Superior temporal gyrus (tissue), 1 donor: ENCODE results near the gene CELA1.
"Not testable (repeated sequence)": the region's sequence is repeated elsewhere in the genome, so short reads cannot be mapped to it uniquely, and the experiment has no call there.

ENCODE experiments used
- DNase-seq: peaks from one replicate; pipeline ENCODE4 v3.0.0-alpha.2; 2016; ENCODE audit errors: extremely low spot score

CELA1 gene

DNA sequence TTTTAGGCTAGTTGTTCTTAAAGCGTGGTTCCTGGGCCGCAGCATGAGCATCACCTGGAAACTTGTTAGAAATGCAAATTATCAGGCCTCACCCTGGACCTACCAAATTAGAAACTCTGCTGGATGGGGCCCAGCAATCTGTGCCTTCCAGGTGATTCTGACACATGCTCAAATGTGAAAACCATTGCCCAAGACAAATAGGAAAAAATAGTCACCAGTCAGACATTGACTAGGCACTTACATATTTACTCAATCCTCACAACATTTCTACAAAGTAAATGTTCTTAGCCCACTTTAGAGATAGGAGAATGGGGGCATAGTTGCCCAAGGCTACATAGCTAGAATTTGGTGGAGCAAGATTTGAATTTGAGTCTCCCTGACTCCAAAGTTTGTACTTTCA is 3.3 kb downstream of the CELA1 start:
- no peak for DNase-seq

DNA sequence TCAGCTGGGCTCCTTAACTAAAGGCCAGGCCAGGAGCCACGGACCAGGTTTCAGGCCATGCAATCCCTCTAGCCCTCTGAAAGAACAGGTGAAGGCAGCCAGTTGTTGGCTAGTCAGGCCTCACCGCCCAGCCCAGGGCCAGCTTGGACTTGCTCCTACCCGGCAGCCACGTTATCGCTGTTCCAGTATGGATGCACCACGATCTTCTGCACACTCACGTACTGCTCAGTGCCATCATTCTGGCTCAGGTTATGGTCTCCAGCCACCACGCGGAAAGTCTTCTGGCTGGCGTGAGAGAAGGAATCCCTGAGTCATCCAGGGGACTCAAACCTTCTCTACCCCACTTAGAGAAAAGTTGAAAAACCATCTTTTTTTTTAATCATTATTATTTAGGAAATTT is 4.1 kb downstream of the CELA1 start:
- DNase-seq: no peak

DNA sequence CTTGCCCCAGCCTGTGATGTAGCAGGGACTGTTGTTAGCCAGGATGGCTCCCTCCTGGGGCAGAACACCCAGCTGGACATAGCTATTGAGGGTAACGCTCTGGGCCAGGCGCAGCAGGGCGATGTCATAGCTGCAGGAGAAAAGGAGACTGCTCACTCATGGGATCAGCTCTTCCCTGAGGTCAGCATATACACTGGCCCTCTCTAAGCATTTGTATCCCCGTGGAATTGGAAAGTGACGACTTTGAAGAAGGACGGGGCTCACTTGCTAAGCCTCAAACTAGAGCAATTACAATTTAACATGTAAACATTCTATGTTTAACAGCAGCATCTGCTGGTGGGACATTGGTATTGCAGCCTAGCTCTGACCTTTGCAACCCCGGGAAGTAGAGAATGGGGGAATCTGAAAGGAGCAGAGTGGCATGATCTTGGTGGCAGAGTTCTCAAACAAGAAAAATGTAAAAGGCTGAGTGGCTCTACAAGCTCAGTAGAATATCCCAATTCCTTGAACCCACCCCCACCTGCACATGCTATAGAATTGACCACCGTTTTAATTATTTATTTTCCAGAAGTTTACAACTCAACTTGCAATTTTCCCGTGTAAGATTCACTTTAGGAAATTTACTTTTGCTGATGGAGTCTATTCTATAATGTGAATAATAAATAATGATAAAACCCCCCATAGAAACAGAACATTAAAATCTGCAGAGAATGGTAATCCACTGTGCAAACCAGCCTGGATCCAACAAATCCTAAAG is 5.0 kb downstream of the CELA1 start:
- peak; percentile 95 for DNase-seq

DNA sequence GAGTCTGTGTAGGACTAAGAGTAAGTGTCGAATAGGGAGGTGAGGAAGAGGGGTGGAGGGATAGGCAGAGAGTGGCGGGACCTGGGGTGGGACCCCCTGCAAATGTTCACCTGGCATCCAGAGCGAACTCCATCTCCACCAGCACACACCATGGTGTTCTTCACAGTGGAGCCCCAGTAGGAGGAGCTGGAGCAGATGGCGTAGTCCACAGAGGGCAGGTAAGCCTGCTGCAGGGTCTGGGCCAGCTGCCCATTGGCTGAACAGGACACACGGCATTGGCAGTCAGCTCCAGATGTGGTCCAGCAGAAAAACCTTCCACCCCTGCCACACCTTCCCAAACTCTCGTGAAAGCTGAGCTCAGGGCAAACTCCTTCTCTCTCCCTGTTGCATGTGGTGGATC is 6.7 kb downstream of the CELA1 start:
- no peak for DNase-seq

DNA sequence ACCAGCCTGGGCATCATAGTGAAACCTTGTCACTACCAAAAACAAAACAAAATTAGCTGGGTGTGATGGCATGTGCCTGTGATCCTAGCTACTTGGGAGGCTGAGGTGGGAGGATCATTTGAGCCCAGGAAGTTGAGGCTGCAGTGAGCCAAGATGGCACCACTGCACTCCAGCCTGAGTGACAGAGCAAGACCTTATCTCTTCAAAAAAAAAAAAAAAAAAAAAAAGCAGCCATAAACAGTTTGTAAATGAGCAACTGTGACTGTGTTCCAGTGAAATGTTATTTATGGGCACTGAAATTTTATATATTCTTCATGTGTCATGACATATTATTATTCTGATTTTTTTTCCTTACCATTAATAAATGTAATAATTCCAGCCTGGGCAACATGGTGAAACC is 9.1 kb downstream of the CELA1 start:
- not testable (repeated sequence) for DNase-seq

DNA sequence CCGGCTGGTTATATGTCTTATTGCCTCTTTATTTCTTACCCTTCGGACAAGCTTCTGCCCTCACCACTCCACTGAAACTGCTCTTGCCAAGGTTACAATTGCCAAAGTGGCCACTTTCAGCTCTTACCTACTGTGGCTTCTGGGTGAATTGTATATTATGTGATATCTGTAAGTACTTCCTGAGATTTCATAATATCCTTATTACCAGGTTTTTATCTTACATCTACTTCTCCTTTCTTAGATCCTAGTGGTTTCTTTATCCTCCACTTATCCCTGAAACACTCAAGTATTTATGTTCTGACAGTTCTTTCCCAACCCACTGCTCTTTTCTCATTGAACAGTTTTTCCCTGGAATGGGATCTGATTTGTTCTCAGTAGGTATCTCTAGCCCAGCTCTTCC is 10.5 kb downstream of the CELA1 start:
- DNase-seq: no peak

DNA sequence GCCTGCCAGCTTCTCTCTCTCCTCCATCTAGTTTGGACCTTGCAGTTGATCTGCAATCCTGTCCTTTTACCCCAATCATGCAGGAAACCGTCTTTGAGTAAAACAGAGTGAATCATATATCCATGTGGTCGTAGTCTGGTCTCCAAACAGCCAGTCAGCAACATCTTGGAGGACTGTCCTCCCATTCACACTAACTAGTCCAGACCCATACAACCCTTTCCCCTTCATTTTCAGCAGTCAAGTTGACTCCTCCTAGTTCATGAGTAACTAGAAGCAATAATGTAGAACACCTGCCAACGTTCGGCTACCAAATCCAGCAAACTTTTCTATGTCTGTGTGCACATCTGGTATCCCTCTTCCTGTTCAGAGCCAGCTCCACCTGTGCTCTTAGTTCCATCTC is 11.7 kb downstream of the CELA1 start:
- DNase-seq: no peak

DNA sequence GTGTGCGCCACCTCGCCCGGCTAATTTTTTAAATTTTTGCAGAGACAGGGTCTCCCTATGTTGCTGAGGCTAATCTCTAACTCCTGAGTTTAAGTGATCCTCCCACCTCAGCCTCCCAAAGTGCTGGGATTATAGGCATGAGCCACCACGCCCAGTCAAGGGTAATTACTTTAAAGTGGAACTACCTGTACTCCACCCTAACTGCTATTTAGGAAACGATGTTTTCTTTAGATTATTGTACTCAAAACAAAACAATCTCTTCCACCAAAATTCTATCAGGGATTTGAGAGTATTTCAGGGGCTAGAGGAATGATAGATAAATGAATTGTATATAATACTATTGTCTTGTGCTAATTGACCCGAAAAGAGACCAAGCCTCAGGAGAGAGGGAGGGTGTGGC is 12.9 kb downstream of the CELA1 start:
- no peak for DNase-seq

DNA sequence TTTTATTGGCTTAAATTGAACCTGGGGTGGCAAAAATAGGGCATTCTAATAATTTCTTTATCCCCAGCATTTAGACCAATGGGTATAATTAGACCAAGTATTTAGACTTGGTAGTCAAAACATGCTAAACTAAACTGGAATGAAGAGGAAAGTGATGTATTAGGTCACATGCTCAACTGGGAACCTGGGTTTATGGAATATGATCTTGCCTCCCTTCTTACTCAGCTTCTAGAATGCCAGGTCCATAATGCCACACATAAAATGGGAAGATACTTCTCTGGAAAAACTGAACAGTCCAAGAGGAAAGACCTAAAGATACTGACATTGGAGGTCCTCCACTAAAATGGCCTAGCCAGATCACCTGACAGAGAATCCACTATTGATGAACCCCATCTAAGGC is 16.3 kb downstream of the CELA1 start:
- no peak for DNase-seq

DNA sequence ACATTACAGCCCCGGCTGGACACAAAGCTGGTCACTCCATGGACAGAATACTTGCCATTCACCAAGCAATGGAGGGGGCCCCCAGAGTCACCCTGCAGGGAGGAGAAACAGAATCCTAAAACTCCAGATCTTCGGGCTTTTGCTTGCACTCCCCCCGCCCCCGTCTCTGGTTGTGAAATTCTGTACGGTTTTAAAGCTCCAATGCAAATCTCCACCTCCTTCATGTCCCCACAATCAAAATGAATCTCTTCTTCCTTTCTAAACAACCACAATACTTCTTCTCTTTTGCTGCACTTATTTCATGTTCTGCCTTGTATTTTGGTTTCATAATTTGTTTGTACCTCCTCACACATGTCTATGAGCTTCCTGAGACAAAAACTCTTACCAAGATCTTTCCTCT is 16.7 kb downstream of the CELA1 start:
- DNase-seq: no peak

DNA sequence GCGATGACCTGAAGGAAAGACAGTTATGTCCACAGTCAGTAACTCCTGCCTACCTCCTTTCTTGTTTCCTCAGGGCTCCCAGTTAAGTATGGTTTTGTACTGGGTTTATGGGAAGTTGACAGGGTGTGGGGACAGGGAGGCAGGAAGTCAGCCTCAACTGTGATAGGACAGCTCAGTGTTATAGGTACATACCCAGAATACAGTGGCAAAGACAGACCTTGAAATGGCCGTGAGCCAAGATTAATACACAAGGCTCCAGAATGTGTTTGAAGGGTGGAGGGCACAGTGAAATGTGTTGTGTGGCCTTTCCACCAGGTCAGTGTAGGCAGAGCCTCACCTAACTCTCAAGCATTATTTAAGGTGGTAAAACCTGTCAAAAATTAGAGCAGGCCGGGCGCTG is 17.9 kb downstream of the CELA1 start:
- DNase-seq: no peak

DNA sequence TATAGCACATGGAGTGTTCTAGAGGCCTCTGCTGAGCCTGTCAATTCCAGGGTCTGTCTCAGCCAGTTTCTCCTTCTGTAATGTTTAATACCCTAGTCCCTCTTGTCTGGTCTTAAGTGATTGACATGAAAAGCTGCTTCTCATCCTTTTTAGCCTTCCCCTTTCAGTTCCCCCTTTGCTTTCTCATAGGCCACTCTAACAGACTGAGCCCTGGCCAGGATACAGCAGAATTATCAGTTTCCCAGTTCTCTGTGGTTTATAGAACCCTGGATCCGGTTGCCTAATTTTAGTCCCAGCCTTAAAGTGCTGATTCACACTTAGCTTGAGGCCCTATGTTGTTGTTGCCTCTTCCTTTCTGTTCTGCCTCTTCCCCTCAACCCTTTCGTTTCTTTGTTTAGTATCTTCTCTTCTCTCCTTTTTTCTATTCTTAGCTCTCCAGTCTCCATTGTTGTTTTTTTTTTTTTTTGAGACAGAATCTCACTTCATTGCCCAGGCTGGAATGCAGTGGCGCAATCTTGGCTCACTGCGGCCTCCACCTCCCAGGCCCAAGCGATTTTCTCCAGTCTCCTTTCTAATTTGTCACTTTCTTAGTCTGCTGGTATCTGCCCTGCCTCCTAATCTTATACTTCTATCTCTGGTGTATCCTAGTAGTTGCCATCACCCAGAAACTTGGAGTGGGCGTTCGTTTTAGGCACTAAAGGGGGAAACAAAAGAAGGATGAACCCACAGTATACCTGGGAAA is 19.6 kb downstream of the CELA1 start:
- peak; percentile 48 for DNase-seq

DNA sequence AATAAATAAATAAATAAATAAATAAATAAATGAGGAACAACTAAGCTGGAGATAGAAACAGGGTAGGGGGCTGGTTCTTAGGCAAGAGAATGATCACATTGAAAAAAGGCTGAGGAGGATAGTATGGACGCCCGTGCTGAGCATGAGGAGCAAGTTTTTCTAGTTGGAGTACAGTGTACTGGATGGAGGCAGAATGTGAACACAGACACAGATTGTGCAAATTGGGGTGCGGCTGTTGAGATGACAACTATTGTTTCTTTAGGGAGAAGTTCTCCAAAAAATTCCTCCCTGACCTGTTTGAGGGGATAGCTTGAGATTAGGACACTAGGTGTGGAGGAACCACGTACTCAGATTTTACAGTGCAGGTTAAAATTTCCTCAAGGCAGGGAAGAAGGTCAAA is 21.5 kb downstream of the CELA1 start:
- DNase-seq: no peak

DNA sequence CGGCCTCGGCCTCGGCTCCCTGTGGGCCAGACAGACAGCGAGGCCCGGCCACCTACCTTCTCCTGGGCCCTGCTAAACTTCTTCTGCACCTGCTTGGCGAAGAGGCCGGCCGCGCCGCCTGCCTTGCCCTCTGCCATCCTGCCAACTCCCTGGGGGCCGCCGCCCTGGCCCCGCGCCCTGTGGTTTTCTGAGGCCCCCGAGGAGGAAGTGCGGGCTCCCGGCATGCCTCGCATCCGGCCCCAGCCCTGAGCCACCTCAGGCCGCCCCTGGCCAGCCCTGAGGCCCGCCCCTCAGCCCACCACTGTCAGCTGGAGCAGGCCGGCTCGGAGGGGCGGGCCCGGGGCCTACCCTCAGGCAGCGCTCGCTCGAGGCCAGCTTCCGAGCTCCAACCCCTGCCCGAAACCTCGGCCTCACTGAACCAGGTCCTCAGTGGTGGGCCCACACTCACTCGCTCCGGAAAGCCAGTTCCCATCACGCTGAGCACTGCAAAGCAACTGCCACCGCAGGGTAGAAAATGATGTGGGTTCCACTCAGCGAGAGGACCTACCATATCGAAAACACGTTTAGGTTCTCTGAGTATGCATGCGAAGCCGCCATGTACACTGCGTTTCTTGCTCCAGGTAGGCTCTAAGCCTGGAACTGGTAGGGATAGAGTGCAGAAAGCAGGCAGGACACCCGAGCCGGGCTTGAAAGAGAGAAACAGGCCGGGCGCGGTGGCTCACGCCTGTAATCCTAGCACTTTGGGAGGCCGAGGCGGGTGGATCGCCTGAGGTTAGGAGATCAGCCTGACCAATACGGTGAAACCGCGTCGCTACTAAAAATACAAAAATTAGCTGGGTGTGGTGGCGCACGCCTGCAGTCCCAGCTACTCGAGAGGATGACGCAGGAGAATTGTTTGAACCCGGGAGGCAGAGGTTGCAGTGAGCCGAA is 22.2 kb downstream of the CELA1 start, which contains the start of gene BIN2:
Gene BIN2 (minus strand): TSS at position 209 of the 930 bp plus-strand sequence. CDS start 72 bp downstream, at position 137.
- DNase-seq: no peak

DNA sequence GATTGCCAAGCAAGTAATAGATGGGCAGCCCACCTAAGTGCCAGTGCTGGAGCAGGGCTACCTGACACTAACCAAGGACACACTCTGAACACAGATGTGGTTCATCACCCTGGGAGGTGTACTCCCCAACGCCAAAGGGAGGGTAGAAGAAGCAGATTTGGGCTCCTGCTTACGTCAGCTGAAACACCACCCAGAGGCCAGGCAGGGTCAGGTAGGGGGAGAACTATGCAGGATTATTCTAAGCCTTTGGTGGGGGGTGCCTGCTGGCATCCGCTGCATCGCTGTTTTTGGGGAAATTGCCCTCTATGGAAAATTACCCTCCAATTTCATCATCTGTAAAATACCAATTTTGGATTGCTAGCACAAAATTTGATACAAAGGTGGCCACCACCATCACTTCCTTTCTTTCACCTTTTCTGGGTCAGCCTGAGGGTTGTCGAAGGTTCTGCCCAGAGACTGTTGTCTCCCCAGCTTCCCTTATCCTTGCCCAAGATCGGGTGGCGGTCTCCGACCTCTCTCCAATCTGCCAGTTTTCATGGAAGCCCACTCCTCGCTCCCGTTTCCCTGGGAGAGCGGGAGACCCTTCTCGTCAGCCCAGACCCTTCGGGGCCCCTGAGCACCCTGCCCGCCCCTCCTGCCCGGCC is 23.0 kb downstream of the CELA1 start:
- no peak for DNase-seq

DNA sequence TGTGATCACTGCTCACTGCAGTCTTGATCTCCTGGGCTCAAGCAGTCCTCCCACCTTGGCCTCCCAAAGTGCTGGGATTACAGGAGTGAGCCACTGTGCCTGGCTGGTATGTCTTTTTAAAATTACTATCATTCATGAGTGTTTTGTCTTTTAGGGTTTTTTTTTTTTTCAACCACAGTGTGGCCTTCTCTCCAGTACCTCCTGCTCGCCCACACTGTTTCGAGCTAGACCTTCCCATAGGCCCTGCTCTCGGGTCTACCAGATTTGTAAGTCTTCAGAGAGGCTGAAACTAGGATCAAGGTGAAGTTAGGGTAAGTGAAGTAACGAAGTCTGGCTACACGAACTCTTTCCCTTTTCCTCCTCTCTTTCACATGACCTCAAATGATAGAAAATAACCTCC is 24.0 kb downstream of the CELA1 start:
- DNase-seq: no peak

DNA sequence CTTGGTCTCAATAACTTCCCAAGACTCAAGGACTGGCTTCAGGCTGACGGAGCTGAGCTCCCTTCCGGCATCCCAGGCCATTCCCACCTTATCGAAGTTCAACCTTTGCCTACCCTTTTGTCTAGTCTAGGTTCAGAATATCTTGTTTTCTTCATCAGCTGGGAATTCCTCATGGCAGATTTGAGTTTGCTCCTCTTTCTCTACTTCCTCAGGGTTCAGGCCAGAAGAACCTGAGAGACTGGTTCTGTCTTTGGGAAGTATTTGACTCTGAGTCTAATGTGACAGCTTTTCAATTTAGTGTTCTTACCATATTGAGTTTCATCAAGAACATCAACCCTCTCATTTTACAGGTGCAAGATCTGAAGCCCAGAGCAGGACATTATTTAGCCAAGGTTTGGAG is 24.6 kb downstream of the CELA1 start:
- no peak for DNase-seq

DNA sequence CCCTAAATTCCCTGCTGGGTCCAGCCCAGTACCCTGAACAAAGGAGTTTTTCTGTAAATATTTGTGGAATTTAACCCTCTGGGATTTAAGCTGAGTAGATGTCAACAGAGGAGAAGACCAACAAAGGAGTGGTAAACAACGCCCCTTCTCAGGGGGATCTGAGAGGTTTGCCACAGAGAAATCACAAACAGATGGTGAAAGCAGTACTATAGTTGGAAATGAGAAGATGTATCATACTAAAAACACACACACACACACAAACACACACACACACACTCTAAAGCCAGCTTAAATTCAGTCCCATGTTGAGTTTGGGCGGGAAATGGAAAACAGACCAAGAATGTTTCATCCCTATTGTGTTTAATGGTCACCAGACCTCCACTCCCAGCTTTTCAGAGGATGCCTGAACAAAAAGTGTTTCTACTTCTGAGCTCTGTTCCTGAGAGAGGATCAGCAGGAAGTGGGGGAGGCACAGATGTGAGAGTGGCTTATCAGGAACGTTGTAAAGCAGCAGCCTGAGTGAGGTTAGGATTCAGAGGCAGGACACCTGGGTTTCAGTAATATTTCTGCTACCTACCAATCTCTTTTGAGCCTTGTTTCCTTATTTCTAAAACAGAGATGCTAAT is 25.7 kb downstream of the CELA1 start:
- DNase-seq: no peak

DNA sequence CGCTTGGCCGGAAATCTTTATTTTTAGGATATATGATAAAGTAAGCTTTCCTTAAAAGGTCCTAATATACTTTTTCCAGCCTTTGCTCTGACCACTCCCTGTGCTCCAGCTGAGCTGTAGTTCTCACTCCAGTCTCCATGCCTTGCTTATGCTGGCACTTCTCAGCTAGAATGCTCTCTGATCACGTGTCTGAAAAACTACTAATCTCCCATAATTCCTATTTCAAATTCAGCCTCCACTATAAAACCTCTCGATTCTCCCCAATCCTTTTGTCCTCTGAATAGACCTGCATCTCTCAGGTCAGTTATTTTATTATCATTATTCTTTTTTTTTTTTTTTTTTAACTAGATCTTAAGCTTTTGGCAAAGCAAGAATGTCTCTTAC is 26.2 kb downstream of the CELA1 start:
- no peak for DNase-seq

DNA sequence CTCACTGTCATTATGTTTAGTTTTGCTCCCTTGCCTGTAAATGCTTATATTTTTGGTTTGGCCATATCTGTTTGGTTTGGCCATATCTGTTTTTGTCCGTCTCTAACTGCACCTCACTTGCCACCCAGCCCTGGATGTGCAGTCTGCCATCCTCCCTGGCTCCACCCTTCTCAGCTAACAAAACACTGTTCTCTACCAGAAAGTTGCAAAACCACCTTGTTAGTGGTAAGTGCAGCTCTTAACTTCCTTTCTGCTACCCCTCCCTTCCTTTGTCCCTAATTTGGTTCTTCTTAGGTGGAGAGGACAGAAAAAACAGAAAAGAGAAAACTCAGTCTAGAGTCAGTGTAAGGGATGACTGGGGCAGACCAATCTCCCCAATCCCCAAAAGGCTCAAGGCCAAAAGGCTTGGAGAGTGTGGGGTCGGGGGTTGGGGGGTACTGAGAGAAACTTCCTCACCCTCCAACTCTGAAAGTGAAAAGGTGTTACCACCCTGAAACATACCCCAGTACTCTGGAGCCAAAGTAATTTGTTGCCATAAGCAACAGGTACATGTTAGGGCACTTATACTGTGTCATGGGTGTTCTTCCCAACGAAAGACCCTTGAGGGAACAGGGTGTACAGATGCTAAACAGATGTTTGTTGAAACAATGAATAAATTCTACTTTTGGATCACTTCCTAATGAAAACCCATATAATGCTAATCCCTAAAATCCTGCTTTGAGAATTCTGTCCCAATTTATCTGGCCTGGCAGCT is 27.5 kb downstream of the CELA1 start:
- DNase-seq: no peak
